Common myeloid progenitor, CD34-positive (primary cell): ENCODE data around the gene CXADR.

Source experiments
- CTCF ChIA-PET: fragments of 350-600 bp; sonication (Branson Sonifier 250); formaldehyde crosslinking; loops from one replicate; lab custom pipeline; 2021; ENCODE audit warnings: antibody characterized with exemption; lab: Charles Lee
- POLR2A ChIA-PET: fragments of 350-600 bp; sonication (Branson Sonifier 250); formaldehyde crosslinking; loops from one replicate; lab custom pipeline; 2021; ENCODE audit warnings: antibody characterized with exemption; lab: Charles Lee
- DNase-seq, 3 donors: peaks; one replicate each; pipeline versions ENCODE4 v3.0.0 to v3.0.0-alpha.2; 2013
- H3K27ac ChIP-seq, 2 experiments: 1 replicate in 1 of 2; 2 replicates in 1 of 2; pipeline ENCODE4 v1.7.0; 2013; ENCODE audit warnings: inconsistent platforms in 2 of 2, low read length in 2 of 2, mild to moderate bottlenecking in 2 of 2, low read depth in 1 of 2, moderate library complexity in 1 of 2; ENCODE audit not compliant: severe bottlenecking in 2 of 2, insufficient read depth in 1 of 2, poor library complexity in 1 of 2
- H3K27me3 ChIP-seq, 5 experiments: replicated peaks in 2 of 5; 1 replicate in 3 of 5; 2 replicates in 2 of 5; pipeline versions ENCODE4 v1.6.1 to v1.7.0; 2013; ENCODE audit warnings: low read length in 4 of 5, mild to moderate bottlenecking in 2 of 5, moderate library complexity in 2 of 5, inconsistent platforms in 1 of 5; ENCODE audit not compliant: insufficient read depth in 5 of 5, control insufficient read depth in 4 of 5
- H3K36me3 ChIP-seq, 4 experiments: 1 replicate in 2 of 4; 2 replicates in 2 of 4; pipeline versions ENCODE4 v1.6.1 to v1.7.0; 2013; ENCODE audit warnings: low read length in 3 of 4, control low read depth in 1 of 4, mild to moderate bottlenecking in 1 of 4; ENCODE audit not compliant: control insufficient read depth in 4 of 4, insufficient read depth in 4 of 4
- H3K4me1 ChIP-seq, 4 experiments: 1 replicate in 3 of 4; 2 replicates in 1 of 4; pipeline versions ENCODE4 v1.6.1 to v1.7.1; 2013; ENCODE audit warnings: low read length in 3 of 4, mild to moderate bottlenecking in 3 of 4, control low read depth in 1 of 4, inconsistent platforms in 1 of 4, moderate library complexity in 1 of 4; ENCODE audit not compliant: control insufficient read depth in 4 of 4, insufficient read depth in 4 of 4; ENCODE audit errors: control extremely low read depth in 1 of 4
- H3K4me3 ChIP-seq, 7 experiments: 1 replicate in 4 of 7; 2 replicates in 3 of 7; pipeline versions ENCODE4 v1.5.1 to v1.7.0; 2013; ENCODE audit warnings: mild to moderate bottlenecking in 7 of 7, low read length in 6 of 7, moderate library complexity in 6 of 7, inconsistent platforms in 2 of 7, low read depth in 2 of 7, control low read depth in 1 of 7; ENCODE audit not compliant: insufficient read depth in 4 of 7, control insufficient read depth in 1 of 7; ENCODE audit errors: extremely low read depth in 1 of 7
- H3K9me3 ChIP-seq, 5 experiments: 1 replicate in 4 of 5; 2 replicates in 1 of 5; pipeline versions ENCODE4 v1.6.1 to v1.7.1; 2013; ENCODE audit warnings: low read length in 4 of 5, mild to moderate bottlenecking in 2 of 5, inconsistent platforms in 1 of 5, low read depth in 1 of 5, moderate library complexity in 1 of 5; ENCODE audit not compliant: control insufficient read depth in 4 of 5, insufficient read depth in 2 of 5; ENCODE audit errors: control extremely low read depth in 1 of 5
- WGBS: methylation state at CpG from one replicate; pipeline ENCODE4 v1.1.5; 2013; ENCODE audit not compliant: insufficient coverage; 5-methylcytosine and 5-hydroxymethylcytosine counted together

CXADR gene

DNA sequence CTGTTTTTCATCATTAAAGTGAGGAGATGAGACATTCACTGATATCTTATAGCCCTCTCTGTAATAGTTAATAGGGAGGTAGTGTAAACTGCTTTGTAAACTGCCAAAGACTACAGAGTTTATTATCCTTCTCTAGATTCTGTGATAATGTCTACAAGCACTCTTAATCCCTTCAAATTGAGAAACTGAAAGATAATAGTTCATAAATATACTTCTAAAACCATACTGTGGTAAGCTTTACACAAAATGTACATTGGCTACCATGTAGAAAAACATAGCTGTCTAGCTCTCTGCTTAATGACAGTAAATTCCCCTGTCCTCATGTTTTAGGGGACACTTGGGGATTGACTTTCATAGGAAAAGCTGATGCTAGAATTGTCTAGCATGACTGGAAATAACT is 39.6 kb downstream of the CXADR start:
- Histone ChIP-seq H3K4me3 (no peak overlapping the region), H3K9me3 (no peaks in the 10 kb centered on the region), H3K27ac (no peak overlapping the region), H3K36me3 (peaks cover 0 to 3% (median 0%) of the 10 kb centered on the region in 4 experiments), H3K27me3 (no peaks in the 10 kb centered on the region), H3K4me1 (peaks cover 0 to 6% (median 2%) of the 10 kb centered on the region in 4 experiments)
- POLR2A ChIA-PET, result no interaction called here
- no peak for DNase-seq
- CTCF ChIA-PET, result no interaction called here

DNA sequence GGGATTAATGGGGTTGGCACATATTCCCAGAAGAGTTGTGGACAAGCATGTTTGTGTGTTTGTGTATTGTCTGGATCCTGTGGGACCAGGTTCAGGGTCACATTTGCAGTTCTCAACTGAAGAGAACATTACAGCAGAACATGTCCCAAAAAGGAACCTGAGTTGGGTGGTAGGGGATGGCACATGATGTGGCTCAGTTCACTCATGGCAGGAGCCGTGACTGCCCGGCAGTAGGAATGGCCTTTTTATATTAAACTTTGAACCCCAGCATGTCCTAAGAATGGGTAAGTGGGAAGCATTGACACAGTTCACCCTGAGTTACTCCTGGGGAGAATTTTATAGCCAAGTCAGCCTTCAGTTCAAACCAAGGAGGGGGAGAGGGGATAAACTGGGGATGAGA is 41.3 kb downstream of the CXADR start:
- Histone ChIP-seq H3K27ac (no peak overlapping the region), H3K9me3 (no peaks in the 10 kb centered on the region), H3K36me3 (peaks cover 0 to 3% (median 0%) of the 10 kb centered on the region in 4 experiments), H3K4me1 (peaks cover 0 to 6% (median 2%) of the 10 kb centered on the region in 4 experiments), H3K4me3 (no peak overlapping the region), H3K27me3 (no peaks in the 10 kb centered on the region)
- WGBS, result 79% methylated on average over 2 of the region's 2 CpGs
- POLR2A ChIA-PET, result no interaction called here
- CTCF ChIA-PET, result interaction anchor here (1.4 to 1.7 kb wide), 2 partner anchors 31 to 167 kb away, joined by 5 to 8 read pairs; no protein-coding TSS in a partner anchor
- DNase-seq, result no peak

DNA sequence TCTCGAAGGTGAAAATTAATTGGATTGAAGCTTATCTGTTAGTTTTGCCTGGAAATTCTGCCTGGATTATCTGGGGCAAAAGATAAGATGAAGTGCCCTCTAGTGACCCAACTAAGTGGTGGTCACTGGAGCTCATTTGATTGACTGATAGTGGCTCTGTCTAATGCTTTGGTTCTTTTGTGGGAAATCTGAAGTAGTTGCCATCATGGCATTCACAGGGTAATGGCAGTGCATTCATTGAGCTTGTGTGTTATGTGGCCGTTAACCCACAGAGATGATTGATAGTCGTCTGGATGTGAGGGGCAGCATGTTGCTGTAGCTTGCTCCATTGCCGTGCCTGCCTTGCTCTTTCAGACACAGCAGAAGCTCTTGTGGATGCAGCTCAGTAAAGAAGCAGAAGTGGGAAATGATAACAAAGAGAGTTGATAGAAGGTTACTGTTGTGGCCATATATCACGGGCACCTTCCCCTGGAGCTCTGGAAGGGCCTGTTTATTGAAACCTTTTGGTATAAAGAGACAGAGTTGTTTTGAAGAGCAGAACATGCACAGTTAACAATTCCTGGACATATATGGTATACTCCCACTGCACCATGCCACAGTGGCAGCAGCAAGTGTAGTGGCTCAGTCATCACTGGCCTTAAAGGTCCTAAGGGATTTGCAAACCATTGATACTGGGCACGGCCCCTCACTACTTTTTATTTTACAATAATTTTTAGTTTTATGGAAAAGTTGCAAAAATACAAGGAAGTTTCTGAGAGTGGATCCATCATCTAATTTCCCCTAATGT is 42.0 kb downstream of the CXADR start:
- WGBS, result 13% methylated on average over 3 of the region's 6 CpGs
- no peaks in the 10 kb centered on the region for H3K27me3 ChIP-seq
- ChIA-PET CTCF (interaction anchor here (0.6 to 1.7 kb wide), 6 partner anchors 13 to 1682 kb away, joined by 3 to 8 read pairs (median 4); no protein-coding TSS in a partner anchor), POLR2A (no interaction called here)
- H3K4me3 ChIP-seq, result peak overlapping the region in 1 of 7 experiments; percentile 37
- peaks cover 0 to 3% (median 0%) of the 10 kb centered on the region in 4 experiments for H3K36me3 ChIP-seq
- no peak overlapping the region for H3K27ac ChIP-seq
- H3K9me3 ChIP-seq, result no peaks in the 10 kb centered on the region
- H3K4me1 ChIP-seq, result peaks cover 0 to 6% (median 2%) of the 10 kb centered on the region in 4 experiments
- peak; percentile 50 to 92 (median 82) for DNase-seq

DNA sequence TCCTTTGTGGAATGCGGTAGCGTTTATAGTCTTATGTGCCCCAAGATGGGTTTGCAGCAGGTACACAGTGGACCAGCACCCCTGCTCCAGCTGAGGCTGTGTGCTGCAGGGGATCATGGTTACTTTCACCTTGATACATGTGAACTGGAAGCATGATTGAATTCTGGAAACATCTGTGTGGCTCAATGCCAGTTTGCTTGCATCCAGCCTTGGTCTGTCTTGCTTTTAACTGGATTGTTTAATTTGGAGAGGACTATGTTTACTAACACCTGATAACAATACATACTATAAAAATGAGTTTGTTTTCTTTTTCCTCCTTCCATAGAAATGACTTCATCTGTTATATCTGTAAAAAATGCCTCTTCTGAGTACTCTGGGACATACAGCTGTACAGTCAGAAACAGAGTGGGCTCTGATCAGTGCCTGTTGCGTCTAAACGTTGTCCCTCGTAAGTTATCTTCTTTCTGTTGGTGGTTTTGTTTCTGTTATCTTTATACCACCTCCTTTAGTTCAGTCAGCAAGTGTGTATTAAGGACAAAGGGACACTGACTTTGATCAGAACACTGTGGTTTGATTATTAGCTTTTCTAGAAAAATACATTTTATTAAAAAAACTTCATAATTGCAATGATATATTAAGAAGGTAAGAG is 47.7 kb downstream of the CXADR start:
- Histone ChIP-seq H3K4me1 (no peaks in the 10 kb centered on the region), H3K27ac (no peak overlapping the region), H3K36me3 (no peaks in the 10 kb centered on the region), H3K4me3 (no peak overlapping the region), H3K27me3 (no peaks in the 10 kb centered on the region), H3K9me3 (no peaks in the 10 kb centered on the region)
- peak in 2 of 3 donors; percentile 28 to 62 for DNase-seq
- ChIA-PET POLR2A (no interaction called here), CTCF (interaction anchor here (1.3 kb wide), 1 partner anchor 37 kb away, joined by 5 read pairs; no protein-coding TSS in a partner anchor)
- 100% methylated on average over 3 of the region's 5 CpGs for WGBS

DNA sequence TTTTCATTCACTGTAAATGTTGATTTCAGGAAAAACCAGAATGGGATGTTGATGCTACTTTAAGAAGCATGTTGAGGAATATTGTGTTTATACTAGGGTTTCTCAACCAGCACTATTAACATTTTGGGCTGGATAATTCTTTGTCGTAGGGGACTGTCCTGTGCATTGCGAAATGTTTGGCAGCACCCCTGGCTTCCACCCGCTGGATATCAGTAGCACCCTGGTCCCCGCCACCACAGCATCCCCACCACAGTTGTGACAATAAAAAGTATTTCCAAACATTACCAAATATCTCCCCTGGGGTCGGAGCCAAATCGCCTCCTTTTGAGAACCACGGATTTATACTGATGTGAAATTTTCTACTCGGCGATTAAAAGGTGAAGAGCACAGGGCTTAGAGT is 57.9 kb downstream of the CXADR start:
- WGBS, result 94% methylated on average over 3 of the region's 9 CpGs

DNA sequence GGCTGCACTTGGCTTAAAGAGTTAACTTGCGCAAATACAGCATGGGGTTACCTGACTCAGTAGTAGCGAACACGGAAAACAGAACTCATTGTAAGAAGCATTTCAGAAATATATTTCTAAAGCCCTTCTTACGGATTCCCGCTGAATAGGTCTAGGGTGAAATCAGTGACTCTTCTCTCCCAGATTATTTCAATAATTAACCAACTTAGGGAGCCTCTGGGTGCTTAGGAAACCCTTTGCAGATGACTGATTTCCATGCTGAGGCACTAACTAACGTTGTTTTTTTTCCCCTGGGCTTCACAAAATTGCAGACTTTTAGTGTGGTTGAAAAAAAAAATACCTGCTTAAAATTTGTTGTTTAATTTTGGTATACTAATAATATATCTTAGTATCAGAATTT is 59.6 kb downstream of the CXADR start:
- no peaks in the 10 kb centered on the region for H3K4me1 ChIP-seq
- no peaks in the 10 kb centered on the region for H3K36me3 ChIP-seq
- peaks cover 0 to 7% (median 0%) of the 10 kb centered on the region in 5 experiments for H3K27me3 ChIP-seq
- ChIA-PET CTCF (interaction anchor here (0.9 kb wide), 1 partner anchor 158 kb away, joined by 3 read pairs; no protein-coding TSS in a partner anchor), POLR2A (no interaction called here)
- H3K27ac ChIP-seq, result no peak overlapping the region
- H3K9me3 ChIP-seq, result no peaks in the 10 kb centered on the region
- WGBS, result 93% methylated on average over 5 of the region's 6 CpGs
- no peak for DNase-seq
- H3K4me3 ChIP-seq, result no peak overlapping the region

More for the DNA sequence above, 57.9 kb downstream of the CXADR start:
- no peak for DNase-seq
- H3K4me3 ChIP-seq, result no peak overlapping the region
- peaks cover 0 to 7% (median 0%) of the 10 kb centered on the region in 5 experiments for H3K27me3 ChIP-seq
- no peaks in the 10 kb centered on the region for H3K36me3 ChIP-seq
- H3K27ac ChIP-seq, result no peak overlapping the region
- POLR2A ChIA-PET, result no interaction called here
- H3K4me1 ChIP-seq, result no peaks in the 10 kb centered on the region
- CTCF ChIA-PET, result no interaction called here
- H3K9me3 ChIP-seq, result no peaks in the 10 kb centered on the region

DNA sequence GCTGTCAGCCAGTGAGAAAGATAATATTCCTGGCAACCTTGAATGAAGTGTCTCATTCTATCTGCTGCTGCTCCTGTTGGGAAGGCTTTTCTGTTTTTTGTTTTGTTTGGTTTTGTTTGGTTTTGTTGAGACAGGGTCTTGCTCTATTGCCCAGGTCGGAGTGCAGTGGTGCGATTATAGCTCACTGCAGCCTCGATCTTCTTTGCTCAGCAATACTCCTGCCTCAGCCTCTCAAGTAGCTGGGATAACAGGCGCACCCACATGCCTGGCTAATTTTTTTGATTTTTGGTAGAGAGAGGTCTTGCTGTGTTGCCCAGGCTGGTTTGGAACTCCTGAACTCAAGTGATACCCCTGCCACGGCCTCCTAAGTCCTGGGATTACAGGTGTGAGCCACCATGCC is 62.2 kb downstream of the CXADR start:
- Histone ChIP-seq H3K9me3 (no peaks in the 10 kb centered on the region), H3K4me3 (no peak overlapping the region), H3K27ac (no peak overlapping the region), H3K36me3 (no peaks in the 10 kb centered on the region), H3K27me3 (peaks cover 0 to 7% (median 0%) of the 10 kb centered on the region in 5 experiments), H3K4me1 (no peaks in the 10 kb centered on the region)
- ChIA-PET POLR2A (no interaction called here), CTCF (interaction anchor here (1.4 kb wide), 1 partner anchor 18 kb away, joined by 3 read pairs; no protein-coding TSS in a partner anchor)
- 89% methylated on average over 3 of the region's 5 CpGs for WGBS
- no peak for DNase-seq
